Umbilical cord (tissue), 2 donors: ENCODE data around the gene SLC13A2. TPM values are rescaled to one million over a fixed set of nuclear protein-coding genes. Genes with fewer than 3 reads are reported as not detected.

Source experiments
- DNase-seq: peaks from one replicate; pipeline ENCODE4 v3.0.0-alpha.2; 2015; ENCODE audit warnings: low spot score
- total RNA-seq: library from RNA; depleted of rRNA; stranded (reverse); fragments of >200 nt; gene quantifications from one replicate; pipeline ENCODE4 v1.2.3, GENCODE V29; 2014; ENCODE audit warnings: low replicate concordance; ENCODE audit not compliant: insufficient read depth

Gene SLC13A2
- total RNA-seq, 1 donor from 2014 or later, result 0.72 TPM

DNA sequence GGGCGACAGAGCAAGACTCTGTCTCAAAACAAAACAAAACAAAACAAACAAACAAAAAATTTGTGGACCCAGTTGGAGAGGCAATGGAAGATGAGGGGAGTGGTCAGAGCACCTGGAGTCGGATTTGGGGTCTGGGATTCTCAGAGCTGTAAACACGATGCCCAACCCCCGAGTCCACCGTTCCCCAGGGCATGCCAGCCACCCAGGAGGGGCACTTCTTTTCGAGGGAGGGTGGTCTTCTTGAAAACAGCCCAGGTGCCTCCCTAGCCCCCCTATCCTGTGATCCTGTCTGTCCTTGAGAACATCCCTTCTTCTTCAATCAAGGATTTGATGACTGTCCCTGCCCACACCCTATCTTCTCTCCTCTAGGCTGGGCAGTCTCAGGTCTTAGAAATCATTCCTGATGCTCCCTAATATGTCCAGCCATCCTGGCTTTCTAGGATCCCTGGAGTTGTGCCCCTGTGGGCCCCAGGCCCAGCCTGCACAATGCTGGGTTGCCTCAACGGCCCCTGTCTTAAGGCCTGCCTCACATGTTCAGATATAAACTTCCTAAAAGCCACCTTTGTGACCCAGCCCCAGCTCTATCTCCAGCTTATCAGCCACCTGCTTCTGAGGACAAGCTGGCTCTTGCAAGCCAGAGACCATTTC is 3.1 kb upstream of the SLC13A2 start:
- DNase-seq, result no peak

- no peak for DNase-seq
Observed at GRCh38 chr17:28470914-28471366, 2.5 kb upstream of the SLC13A2 start.

DNA sequence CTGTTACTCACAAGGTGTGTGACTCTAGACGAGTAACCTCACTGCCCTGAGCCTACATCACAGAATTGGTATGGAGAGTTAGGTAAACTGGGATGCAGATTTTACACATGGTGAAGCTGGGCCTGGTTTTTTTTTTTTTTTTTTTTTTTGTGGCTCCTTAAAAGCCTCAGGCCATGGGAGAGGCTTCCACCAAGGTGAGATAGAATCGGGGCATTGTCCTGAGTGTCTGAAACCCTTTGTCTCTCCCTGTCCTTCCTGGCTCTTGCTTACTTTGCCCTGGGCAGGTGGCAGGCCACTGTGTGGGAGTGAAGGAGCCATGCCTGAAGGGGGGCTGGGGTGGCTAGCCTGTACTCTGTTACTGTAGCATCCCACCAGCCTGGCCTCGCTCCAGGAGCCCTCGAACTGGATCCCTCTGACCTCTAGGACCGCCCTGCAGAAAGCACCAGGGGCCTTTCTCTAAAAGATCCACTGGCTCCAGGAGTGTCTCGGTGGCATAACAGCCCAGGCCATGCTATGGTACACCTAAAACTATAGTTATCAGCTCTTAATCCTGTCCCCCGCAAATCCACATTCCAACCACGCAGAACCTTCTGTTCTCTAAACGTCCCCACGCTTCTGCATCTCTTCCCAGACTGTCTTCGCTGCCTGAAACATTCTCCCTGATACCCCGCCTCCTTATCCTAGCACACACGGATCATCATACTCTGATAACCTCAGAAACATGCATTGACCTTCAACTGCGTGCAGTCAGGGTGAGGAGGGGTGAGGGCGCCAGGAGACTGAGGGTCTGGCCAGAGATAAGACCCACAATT is 1.7 kb upstream of the SLC13A2 start:
- DNase-seq, result no peak

DNA sequence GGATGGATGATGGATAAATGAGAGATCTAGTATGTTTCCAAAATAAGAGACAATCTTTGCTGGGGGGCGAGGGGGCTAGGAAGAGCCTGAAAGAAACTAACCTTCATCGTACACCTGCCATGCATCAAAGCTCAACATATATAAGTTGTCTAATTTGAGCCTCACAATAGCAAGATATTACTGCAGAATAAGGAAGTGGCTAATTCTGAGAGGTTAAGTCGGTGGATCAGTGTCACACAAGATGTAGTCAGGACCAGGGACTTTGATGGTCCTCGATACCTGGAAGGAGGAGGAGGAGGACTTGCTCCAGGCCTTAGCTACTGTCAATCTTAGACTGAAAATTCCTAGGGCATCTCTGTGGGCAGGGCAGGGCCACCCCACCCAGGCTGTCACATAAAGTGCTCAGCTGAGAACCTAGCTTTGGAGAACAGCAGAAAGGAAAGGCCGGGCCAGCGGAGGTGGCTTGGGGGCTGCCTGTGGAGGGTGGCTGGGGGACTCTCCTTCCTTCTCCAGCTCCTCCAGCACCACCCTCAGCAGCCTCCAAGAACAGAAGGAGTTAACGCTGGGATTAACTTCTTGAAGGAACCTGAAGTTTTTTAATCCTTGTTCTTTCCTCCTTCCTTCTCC is 460 bp upstream of the SLC13A2 start:
- no peak for DNase-seq

DNA sequence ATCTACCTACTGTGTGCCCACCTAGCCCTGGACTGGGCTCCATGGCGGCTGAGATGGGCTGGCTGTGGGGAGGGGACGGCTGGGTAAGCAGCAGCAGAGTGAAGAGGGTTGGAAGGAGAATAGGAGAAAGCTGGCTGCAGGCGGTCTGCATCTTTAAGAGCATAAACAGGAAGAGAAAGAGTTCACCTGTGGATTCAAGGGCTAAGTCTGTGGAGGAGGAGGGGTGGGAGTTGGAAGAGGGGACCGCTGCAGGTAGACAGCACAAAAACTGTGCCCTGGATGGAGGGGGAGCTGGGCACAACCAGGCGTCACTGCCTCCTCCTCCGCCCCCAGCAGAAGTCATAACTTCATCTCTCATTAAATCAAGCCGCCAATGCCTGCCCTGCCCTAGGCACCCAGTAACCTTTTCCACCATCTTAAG is 677 bp downstream of the SLC13A2 start:
- DNase-seq, result no peak

DNA sequence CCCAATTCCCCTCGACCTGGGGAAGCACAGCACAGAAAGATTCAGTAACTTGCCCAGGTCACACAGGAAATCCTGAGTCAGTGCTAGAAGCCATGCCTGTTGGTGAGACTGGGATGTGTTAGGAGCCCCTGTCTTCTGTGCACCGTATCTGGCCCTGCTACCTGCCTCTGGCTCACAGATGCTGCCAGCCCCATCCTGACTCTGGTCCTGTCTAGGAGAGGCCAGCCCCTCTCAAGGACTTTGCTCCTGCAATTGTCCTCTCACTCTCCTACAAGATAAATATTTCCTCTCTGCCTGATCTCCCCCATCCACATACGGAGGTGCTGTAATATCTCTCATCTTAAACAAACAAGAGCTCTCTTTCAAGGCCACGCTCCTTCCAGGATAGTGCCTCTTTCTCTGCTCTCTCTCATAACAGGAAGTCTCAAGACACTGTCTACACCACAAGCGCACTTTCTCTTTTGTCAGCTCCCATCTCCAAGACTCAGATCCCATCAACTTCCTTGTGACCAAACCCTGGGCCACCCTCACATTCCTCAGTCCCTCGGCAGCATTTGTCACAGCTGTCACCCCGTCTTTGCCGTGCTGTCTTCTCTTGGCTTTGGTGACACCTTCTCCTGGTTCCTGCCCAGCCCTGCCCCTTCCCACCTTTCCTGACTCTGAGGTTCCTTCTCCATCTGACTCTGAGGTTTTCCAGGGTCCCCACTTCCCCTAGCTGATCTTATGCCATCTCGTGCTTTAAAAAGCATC is 1.9 kb downstream of the SLC13A2 start:
- no peak for DNase-seq

DNA sequence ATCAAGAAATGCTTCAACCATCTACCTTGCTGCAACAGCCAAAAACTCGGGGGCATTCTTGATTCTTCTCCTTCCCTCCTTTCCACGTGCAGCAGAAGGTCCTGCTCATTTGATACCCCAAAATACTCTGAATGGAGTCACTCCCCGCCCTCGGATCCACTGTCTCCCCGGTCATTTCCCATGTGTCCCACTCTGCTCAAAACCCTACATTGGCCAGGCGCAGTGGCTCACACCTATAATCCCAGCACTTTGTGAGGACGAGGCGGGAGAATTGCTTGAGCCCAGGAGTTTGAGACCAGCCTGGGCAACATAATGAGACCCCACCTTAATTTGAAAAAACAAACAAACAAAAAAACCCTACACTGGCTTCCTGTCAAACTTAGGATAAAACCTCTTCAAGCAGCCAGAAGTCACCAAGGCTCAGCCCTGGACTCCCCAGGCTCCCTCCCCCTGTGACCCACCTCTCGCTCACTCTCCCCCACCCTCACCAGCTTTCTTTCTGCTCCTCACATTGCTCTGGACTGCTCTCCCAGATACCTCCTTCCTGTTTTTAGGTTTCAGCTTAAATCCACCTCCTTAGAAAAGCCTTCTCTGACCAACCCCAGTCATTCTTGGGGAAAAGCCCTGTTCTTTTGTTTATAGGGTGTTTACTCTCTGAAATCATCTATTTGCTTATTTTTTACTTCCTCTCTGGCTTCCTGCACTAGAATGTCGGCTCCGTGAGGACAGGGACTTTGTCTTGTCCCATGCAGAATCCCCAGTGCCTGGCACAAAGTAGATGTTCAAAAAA is 2.8 kb downstream of the SLC13A2 start:
- DNase-seq, result no peak

DNA sequence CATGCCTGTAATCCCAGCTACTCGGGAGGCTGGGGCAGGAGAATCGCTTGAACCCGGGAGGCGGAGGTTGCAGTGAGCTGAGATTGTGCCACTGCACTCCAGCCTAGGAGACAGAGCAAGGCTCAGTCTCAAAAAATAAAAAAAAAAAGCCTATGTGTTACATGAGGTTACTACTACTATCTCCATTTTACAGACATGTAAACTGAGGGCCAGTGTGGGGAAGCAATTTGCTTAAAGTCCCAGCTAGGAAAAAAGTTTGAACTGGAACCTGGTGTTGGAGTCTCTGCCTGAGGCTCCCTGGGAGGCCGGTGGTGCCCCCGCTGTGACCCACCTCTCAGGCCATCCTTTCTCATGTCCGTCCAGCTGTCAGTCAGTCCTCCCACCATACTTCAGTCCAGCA is 4.5 kb downstream of the SLC13A2 start:
- DNase-seq, result no peak

- DNase-seq, result no peak
Observed at GRCh38 chr17:28478712-28479615, 5.5 kb downstream of the SLC13A2 start.

- DNase-seq, result no peak
Observed at GRCh38 chr17:28480278-28480677, 6.8 kb downstream of the SLC13A2 start.

- no peak for DNase-seq
Observed at GRCh38 chr17:28480799-28481571, 7.5 kb downstream of the SLC13A2 start.

GRCh38 chr17:28482551-28483199 is 9.2 kb downstream of the SLC13A2 start:
- DNase-seq, result no peak

GRCh38 chr17:28484296-28484695 is 10.9 kb downstream of the SLC13A2 start:
- DNase-seq, result no peak

DNA sequence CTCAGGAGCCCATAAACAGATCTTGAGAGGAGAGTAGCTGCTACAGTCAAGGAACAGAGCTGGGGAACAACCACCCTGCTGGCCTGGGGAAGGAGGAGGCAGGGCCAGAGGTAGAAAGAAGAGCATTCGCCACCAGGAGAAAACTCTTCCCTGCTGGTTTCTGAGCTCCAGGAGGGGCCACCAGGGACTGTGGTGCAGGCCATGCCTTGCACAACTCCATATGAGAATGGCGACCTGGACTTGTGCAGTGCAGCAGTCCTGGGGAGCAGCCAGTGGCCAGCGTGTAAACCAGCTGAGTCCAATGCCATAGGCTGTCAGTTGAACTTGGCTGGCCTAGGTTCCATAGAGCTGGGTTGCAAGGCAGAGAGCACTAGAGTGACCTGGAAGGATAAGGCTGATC is 11.6 kb downstream of the SLC13A2 start:
- no peak for DNase-seq

- no peak for DNase-seq
Observed at GRCh38 chr17:28487881-28488532, 14.6 kb downstream of the SLC13A2 start.

DNA sequence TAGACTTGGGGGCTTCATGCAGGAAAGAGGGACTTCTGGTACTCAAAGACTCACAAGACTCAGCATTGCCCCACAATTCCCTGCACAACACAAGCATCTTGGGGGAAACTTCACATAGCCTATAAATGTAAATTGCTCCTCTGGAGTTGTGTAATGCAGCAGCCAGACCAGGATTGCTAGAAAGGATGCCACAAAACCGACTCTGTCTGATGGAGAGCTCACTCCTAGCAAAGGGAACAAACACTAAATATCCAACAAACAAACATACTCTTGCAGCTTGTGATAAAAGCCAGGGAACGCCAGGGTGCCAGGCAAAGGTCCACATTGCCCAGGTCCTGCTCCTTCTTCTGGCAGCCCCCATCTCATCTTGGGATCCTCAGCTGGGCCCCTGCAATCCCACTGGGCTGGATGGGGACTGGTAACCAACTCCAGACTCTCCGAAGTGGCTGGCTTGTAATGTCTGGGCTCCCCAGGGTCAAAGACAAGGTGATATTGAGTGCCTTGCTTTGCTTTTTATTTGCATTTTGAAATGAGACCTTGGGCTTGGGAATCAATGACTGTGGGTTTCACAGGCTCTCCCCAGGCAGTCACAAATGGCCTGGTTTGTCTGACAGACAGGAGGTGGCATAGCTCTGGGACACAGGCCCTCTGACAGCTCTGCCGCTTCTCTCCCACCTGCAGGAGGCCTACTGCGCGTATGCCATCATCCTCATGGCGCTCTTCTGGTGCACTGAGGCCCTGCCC is 15.3 kb downstream of the SLC13A2 start:
- DNase-seq, result no peak

- no peak for DNase-seq
Observed at GRCh38 chr17:28491286-28491685, 17.8 kb downstream of the SLC13A2 start.
